Measurements from ENCODE around the gene MYO3B. TPM values are rescaled to one million over a fixed set of nuclear protein-coding genes. Genes with fewer than 3 reads are reported as not detected.

Gene MYO3B
- total and polyA plus RNA-seq, 2 donors (not counting 3 experiments of a cell fraction or from before 2014, with no cell fraction given) = 0.03 TPM; not detected in 1

GRCh38 chr2:170434900-170435621, 257.1 kb downstream of the MYO3B start:
- dilution Hi-C loops (cut with MboI; ENCODE audit: extremely low pct_ligation_motif_present, low sequenced_read_pairs) (no loop called here), intact Hi-C loops (cut with micrococcal nuclease) (no loop called here)
- TF ChIP-seq POLR2AphosphoS5 (IDR thresholded peaks at IDR 0.05; ENCODE audit: insufficient read depth, low read depth, low read length) (no peak), CTCF (IDR thresholded peaks at IDR 0.05; ENCODE audit: extremely low read depth in 1 of 2, insufficient read depth in 1 of 2, low read depth in 1 of 2, low read length in 2 of 2) (no peak), GATA2 (IDR thresholded peaks at IDR 0.05; ENCODE audit: insufficient read depth, insufficient read length, low read depth, low read length) (no peak), FOS (IDR thresholded peaks at IDR 0.05; ENCODE audit: borderline replicate concordance, insufficient read depth, low read length) (no peak), JUN (IDR thresholded peaks at IDR 0.05; ENCODE audit: borderline replicate concordance, insufficient read depth, insufficient read length, low read depth) (no peak), MYC (IDR thresholded peaks at IDR 0.05; ENCODE audit: low read depth, low read length) (no peak), MAX (IDR thresholded peaks at IDR 0.05; ENCODE audit: insufficient read depth, insufficient read length) (no peak), EZH2 (IDR thresholded peaks at IDR 0.05; ENCODE audit: borderline replicate concordance, low read depth, low read length, severe bottlenecking) (no peak), POLR2A (IDR thresholded peaks at IDR 0.05; ENCODE audit: low read depth, low read length) (no peak)
- Histone ChIP-seq H3K79me2 (ENCODE audit: control insufficient read depth, insufficient read depth, low read length) (no peaks in the 10 kb centered on the region), H3K27ac (ENCODE audit: insufficient read depth, low read depth, low read length) (no peak overlapping the region), H3K9me3 (replicated peaks; ENCODE audit: control insufficient read depth, insufficient read depth, low read length) (no peaks in the 10 kb centered on the region), H3K4me3 (replicated peaks in 1 of 3; ENCODE audit: insufficient read depth in 1 of 3, low read depth in 1 of 3, low read length in 3 of 3) (no peak overlapping the region), H3K36me3 (ENCODE audit: control insufficient read depth in 2 of 2, extremely low read depth in 1 of 2, insufficient read depth in 2 of 2, low read length in 2 of 2) (no peaks in the 10 kb centered on the region), H2AFZ (ENCODE audit: low read depth, low read length) (no peak overlapping the region), H3K9me1 (replicated peaks; ENCODE audit: control insufficient read depth, extremely low read depth, insufficient read depth, low read length) (no peaks in the 10 kb centered on the region), H4K20me1 (replicated peaks; ENCODE audit: control insufficient read depth, extremely low read depth, insufficient read depth, low read length) (no peaks in the 10 kb centered on the region), H3K9ac (replicated peaks; ENCODE audit: extremely low read depth, insufficient read depth, low read length) (no peak overlapping the region), H3K4me1 (ENCODE audit: control insufficient read depth, extremely low read depth, insufficient read depth, low read length) (no peaks in the 10 kb centered on the region), H3K27me3 (ENCODE audit: control insufficient read depth in 2 of 2, insufficient read depth in 2 of 2, low read length in 2 of 2) (peaks cover 6 to 29% of the 10 kb centered on the region in 2 experiments), H3K4me2 (ENCODE audit: insufficient read depth, low read length) (no peak overlapping the region)
- DNase-seq (ENCODE audit: low read depth, low spot score) (no peak), FAIRE-seq (no peak)
- POLR2A ChIA-PET = no interaction called here
- CTCF ChIA-PET = no interaction called here
- no TSS peak for BruUV-seq (replicated peaks)
